Measurements from ENCODE around the gene INTS2.
"Not testable (repeated sequence)": the region's sequence is repeated elsewhere in the genome, so short reads cannot be mapped to it uniquely, and the experiment has no call there.

The INTS2 gene

DNA sequence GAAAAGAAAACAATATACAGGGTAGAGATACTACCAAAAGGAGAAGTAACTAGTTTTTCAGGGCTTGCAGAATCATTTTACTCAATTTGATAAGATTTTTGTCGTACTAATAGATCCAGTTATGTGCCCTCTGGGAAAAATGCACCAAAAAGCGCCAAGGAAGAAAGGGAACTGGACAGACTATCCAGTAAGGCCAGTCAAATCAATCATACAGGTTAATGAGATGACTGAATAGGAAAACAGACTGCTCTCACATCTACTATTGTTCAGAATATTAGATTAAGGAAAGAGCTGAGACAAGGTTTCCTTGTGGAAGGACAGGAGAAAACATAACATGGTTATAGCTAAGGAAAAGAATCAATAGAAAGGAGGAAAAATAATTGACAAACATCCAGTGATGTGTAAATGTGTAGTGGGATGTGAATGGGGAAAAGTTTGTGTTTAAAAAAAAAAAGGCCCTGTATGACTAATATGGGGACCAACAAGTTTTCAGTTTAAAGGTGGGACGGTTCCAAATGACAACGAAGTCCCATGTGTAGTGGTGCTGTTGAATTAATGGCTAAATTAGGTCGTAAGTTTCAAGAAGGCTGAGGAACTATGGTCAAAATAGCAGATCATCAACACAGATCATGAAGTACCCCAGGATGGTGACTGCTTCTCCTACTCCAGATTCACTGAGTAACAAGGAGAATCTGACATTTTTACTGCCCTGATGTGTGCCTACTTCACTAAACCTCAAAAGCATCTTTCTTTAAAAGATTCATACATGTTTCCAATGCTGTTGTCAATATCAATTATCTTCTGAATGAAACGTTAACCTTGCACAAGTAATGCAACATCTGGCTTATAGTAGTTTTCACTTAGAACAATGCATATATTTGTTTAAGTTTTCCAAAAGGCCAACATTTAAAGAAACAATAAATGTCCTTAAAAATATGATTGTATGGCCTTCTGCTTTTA, 105.2 kb downstream of the INTS2 start:
- no peak for DNase-seq (ENCODE audit: low read depth)

DNA sequence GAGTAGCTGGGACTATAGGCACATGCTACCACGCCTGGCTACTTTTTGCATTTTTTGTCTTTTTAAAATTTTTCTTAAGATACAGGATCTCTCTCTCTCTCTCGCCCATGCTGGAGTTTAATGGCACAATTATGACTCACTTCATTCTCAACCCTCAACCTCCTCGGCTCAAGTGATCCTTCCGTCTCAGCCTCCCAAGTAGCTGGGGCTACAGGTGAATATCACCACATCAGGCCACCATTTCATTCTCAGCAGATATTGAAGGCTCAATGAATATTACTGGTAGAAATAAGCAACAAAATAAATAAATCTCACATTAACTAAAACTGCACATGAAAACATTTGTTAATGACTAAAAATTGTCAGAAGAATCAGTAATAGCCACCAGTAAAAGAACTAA, 106.1 kb downstream of the INTS2 start:
- DNase-seq (ENCODE audit: low read depth) = no peak

DNA sequence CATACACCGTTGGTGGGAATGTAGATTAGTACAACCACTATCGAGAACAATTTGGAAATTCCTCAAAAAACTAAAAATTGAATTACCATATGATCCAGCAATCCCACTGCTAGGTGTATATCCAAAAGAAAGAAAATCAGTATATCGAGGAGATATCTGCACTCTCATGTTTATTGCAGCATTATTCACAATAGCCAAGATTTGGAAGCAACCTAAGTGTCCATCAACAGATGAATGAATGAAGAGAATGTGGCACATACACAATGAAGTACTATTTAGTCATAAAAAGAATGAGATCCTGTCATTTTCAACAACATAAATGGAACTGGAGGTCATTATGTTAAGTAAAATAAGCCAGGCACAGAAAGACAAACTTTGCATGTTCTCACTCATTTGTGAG, 108.5 kb downstream of the INTS2 start:
- DNase-seq (ENCODE audit: low read depth) = not testable (repeated sequence)

GRCh38 chr17:61818225-61818624, 109.6 kb downstream of the INTS2 start:
- no peak for DNase-seq (ENCODE audit: low read depth)

DNA sequence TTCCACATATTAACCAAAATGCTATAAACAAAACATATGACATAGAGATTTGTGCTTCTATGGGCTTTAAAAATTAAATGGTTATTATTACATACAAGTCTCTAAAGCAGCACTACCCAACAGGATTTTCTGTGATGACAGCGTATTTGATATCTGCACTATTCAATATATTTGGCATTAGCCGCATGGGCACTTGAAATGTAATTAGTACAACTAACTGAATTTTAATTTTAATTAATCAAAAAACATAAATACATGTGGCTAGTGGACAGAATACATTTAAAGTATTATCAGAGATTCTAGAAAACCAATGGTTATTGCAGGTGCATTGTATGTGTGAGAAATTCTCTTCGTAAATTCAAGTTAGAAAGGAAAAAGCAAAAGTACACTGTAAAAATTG, 110.3 kb downstream of the INTS2 start:
- DNase-seq (ENCODE audit: low read depth) = no peak

DNA sequence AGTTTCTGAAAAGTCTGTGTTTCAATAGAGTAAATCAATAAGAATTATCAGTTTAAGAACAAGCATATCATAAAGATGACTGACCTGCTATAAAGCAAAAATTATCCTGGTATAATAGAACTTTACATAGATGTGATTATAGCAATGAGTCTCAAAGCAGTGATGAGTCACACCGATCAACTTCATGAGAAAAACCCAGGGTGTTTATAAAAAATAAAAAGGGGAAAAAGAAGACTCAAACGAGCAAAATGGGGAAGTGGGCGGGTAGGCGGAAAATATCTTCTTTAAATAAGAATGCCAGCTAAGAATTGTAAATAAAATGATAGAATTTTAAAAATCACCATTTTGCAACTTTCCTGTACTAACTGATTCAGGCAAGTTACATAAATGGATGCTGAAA, 111.2 kb downstream of the INTS2 start:
- no peak for DNase-seq (ENCODE audit: low read depth)

DNA sequence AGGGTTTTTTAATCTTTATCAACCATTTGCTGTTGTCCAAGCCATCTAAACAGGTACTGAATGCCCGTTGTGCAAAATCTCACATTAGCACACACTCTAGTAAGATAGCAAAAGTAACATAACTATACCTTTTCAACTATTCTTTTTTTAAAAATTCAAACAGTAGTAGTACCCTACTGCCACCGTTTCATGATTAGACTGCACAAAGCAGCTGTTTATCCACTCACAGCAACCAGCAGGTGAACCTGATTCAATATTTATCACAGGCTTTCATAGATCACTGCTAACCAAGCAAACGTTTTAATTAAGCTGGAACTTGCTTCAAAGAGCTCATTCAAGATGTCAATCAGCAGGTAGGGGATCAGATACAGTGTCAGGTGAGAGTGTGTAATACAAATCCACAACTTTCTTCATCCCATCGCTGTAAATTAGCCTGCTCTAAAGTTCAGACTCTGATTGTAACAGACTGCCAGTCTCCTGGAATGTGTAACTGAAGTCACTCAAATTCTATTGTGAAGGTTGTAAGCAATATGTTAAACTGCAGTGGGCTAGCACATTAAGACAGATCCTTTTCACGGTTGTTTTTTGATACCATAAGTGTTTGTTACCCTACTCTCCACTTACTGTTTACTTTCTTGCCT, 111.8 kb downstream of the INTS2 start:
- no peak for DNase-seq (ENCODE audit: low read depth)

All from amniotic epithelial cell (primary cell).